HG03039 (cell line): ENCODE measurements around the gene PEX12.
"Not testable (repeated sequence)": the region's sequence is repeated elsewhere in the genome, so short reads cannot be mapped to it uniquely, and the experiment has no call there.

Source experiments
- ATAC-seq: cut with Tn5 transposase; IDR thresholded peaks from one replicate; pipeline ENCODE4 v1.9.1; 2021; ENCODE audit warnings: mild to moderate bottlenecking, moderate library complexity; ENCODE audit not compliant: unreplicated experiment

The PEX12 gene

GRCh38 chr17:35537601-35538141, 40.7 kb downstream of the PEX12 start, which contains the start of gene SLFN12L:
SLFN12L (minus strand) TSS chr17:35537678; CDS start chr17:35522364, 15,314 bp downstream.
- ATAC-seq, result no peak

GRCh38 chr17:35536664-35537171, 41.7 kb downstream of the PEX12 start:
- ATAC-seq, result no peak

- ATAC-seq, result not testable (repeated sequence)
Observed at GRCh38 chr17:35535406-35535805, 43.0 kb downstream of the PEX12 start.

GRCh38 chr17:35534576-35535093, 43.7 kb downstream of the PEX12 start:
- no peak for ATAC-seq

GRCh38 chr17:35531160-35531559, 47.2 kb downstream of the PEX12 start:
- ATAC-seq, result no peak

GRCh38 chr17:35529866-35530265, 48.5 kb downstream of the PEX12 start:
- no peak for ATAC-seq

- not testable (repeated sequence) for ATAC-seq
Observed at GRCh38 chr17:35529326-35529725, 49.0 kb downstream of the PEX12 start.
